ENCODE measurements around the gene BTN3A1. TPM values are rescaled to one million over a fixed set of nuclear protein-coding genes. Genes with fewer than 3 reads are reported as not detected.

The BTN3A1 gene
- total RNA-seq = 5.4 and 10.5 TPM in 2 replicates

DNA sequence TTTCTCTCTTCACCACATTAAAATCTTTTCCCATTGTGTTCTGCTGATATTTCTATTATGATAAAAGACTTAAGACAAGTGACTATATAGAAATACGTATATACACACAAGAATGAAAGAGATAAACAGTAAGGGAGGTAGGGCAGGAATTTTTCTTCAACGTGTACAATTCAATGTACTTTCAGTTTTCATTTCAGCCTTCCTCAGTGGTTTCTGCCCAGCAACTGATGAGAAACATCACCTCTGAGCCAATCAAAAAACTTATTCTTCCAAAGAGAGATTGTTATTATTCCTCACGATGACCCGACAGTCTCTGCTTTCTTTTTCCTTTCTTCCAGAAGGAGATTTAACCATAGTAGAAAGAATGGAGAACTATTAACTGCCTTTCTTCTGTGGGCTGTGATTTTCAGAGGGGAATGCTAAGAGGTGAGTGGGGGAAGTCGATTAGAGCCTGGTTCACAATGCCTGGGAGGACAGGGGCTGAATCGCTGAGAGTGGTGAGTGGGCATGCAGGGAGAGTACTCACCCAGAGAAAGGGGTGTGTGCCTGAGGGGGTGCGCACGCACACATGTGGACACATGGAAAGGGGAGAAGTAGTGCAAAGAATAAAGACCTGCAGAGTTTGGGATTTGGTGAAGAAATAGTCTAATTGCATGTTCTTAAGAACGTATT, at the start of gene BTN3A1:
Gene BTN3A1 (plus strand): TSS at position 289 of the 672 bp plus-strand sequence. CDS start 3,289 bp downstream, outside the sequence.

DNA sequence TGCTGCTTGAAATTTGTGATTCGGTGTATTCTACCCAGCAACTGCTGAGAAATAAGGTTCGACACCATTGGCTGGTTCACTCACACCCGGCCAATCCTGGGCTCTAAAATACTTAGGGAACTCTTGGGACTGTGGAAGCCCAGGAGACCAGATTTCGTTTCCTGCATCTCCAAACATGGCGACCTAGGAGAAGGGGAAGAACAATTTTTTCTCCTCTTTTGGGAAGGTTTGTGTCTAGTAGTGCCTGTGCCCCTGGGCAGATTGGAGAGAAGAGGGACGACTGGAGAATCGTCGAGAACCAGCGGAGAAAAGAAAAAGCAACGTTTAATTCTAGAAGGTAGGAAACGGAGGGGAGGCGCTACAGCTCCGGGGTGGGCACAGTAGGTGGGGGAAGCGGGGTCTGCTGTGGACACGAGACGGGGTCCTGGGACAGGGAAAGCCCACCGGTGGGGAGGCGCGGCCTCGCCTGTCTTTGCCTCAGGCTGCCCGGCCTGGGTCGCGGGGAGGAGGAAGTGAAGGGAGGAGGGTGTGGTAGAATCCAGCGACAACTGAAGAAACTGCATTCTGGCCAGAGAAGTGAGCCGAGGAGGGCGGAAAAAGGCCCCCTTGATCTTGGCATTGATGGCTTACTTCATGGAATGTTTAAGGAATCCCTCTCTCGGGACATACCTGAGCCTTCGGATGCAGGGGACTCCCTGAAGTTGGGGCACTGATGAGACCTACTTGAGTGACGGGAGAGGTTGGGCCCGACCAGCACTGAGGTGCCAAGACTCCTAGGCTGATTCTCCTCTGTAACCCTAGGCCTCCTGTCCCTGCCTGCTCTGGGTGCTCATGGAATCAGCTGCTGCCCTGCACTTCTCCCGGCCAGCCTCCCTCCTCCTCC, 56.0 kb downstream of the BTN3A1 start, which contains the start of gene BTN2A1:
Gene BTN2A1 (plus strand): TSS at position 150 of the 883 bp plus-strand sequence. CDS start 682 bp downstream, at position 832.

Other genes with a start within 250 kb of the BTN3A1 start
- 8.4 and 9.3 TPM in 2 replicates for gene BTN3A2, start 37.1 kb upstream of the BTN3A1 start, total RNA-seq
- gene BTN2A2, start 19.2 kb upstream of the BTN3A1 start, total RNA-seq = 6.5 and 9.0 TPM in 2 replicates
- gene BTN3A3, start 38.2 kb downstream of the BTN3A1 start, total RNA-seq = 3.9 and 4.1 TPM in 2 replicates
- 3.5 and 4.7 TPM in 2 replicates for gene BTN2A1, start 55.7 kb downstream of the BTN3A1 start, total RNA-seq
- not detected in 2 replicates for gene BTN1A1, start 98.0 kb downstream of the BTN3A1 start, total RNA-seq
- gene HMGN4, start 136.1 kb downstream of the BTN3A1 start, total RNA-seq = 96.7 and 111 TPM in 2 replicates
- gene ABT1, start 194.7 kb downstream of the BTN3A1 start, total RNA-seq = 15.8 and 20.6 TPM in 2 replicates

All from hair follicular keratinocyte (primary cell).